DMS53 treated with DMSO at 0.1 percent for 48 hours (cell line): ENCODE data around the gene HECTD2.
"Not testable (repeated sequence)": the region's sequence is repeated elsewhere in the genome, so short reads cannot be mapped to it uniquely, and the experiment has no call there.

Source experiments
- DNase-seq: peaks from one replicate; lab custom pipeline; 2025; ENCODE audit not compliant: unreplicated experiment; lab: John Stamatoyannopoulos, UW

HECTD2 gene

DNA sequence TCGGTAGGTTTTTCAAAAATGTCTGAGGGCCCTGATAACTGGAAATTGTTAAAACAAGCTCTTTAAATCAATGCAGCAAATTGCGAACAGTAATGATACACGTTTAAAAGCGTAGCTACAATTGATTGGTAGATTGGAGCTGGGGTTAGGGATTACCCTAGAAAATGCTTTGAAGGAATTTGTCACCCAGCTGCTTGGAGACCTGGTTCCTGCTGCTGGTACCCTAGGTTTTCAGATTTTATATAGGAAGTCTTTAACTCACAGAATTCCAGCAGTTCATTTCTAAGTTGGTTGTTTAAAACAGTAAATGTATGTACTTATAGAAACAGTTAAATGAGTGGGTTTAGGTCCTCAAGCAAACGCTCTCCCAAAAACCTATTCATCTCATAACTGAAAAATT is 1.5 kb downstream of the HECTD2 start:
- DNase-seq, result no peak

GRCh38 chr10:91412354-91413087 is 2.4 kb downstream of the HECTD2 start:
- no peak for DNase-seq

GRCh38 chr10:91415816-91416215 is 5.7 kb downstream of the HECTD2 start:
- no peak for DNase-seq

DNA sequence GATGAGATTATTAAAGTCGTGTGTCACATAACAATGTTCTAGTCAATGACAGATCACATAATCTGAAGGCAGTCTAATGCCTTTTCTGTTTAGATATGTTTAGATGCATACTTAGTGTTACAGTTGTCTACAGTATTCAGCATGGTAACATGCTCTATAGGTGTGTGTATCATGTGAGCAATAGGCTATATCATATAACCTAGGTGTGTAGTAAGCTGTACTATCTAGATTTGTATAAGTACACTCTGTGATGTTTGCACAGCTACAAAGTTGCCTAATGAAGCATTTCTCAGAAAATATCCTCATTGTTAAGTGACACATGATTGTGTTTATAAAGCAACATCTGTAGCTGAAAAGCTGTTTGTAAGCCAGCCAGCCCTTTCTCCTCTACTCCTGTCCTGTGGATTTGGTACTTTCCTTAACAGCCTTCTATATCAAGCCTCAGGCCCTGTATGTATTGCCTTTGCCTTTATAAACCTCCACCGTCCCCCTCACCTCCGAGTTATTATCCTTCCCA is 6.3 kb downstream of the HECTD2 start:
- peak; percentile 53 for DNase-seq

GRCh38 chr10:91418416-91418815 is 8.3 kb downstream of the HECTD2 start:
- DNase-seq, result no peak

GRCh38 chr10:91420868-91421267 is 10.7 kb downstream of the HECTD2 start:
- DNase-seq, result no peak

DNA sequence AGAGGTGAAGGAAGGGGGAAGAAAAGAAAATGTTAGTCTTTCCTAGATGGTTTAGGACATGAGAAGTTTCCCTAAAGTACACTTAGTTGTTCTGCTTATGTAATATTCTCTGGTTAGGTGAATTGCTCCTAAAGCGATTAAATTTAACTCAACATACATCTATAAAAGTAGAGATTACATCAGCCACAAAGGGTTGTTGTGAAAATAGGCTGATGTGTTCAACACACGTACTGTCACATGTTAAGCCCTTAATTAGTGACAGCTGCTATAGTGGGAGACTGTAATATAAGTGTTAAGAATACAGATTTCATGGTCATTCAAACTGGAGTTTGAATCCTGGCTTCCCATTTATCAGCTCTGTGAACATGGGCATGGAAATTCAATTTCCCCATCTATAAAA is 12.8 kb downstream of the HECTD2 start:
- DNase-seq, result no peak

- no peak for DNase-seq
Measured at GRCh38 chr10:91424016-91424415, 13.9 kb downstream of the HECTD2 start.

GRCh38 chr10:91432175-91432574 is 22.0 kb downstream of the HECTD2 start:
- DNase-seq, result no peak

DNA sequence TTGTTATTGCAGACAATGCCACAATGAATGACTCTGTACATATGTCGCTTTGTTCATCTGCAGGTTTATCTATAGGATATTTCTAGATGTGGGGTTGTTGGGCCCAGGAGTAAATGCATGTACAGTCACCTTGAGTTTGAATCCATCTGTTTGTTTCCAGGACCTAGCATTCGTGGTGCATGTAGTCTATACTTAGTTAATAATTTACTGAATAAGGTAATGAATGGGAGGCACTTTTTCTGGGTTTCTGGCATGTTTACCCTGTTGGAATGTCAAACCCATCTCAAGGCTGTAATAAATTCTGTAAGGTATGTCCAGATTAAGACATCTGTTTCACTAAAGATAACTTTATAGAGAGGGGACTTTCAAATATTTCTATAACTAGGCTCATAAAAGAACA is 23.5 kb downstream of the HECTD2 start:
- DNase-seq, result peak; percentile 63

DNA sequence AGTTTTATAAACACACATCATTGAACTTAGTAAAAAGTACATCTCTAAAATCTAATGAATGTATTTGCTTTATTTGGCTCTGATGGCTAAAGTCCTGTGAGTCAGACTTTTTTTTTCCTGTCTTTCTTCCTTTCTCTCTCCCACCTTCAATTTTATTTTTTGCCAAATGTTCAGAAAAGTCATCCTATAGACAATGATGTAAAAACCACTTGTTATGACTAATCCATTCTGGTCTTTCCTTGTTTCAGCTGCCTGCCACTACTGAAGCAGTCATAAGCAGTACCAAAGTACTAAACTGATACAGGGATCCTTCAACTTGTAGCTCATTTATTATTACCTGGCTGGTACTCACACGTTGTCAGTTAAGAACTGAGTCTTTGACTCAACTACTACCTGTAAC is 23.9 kb downstream of the HECTD2 start:
- DNase-seq, result no peak

- no peak for DNase-seq
Measured at GRCh38 chr10:91435241-91435640, 25.1 kb downstream of the HECTD2 start.

DNA sequence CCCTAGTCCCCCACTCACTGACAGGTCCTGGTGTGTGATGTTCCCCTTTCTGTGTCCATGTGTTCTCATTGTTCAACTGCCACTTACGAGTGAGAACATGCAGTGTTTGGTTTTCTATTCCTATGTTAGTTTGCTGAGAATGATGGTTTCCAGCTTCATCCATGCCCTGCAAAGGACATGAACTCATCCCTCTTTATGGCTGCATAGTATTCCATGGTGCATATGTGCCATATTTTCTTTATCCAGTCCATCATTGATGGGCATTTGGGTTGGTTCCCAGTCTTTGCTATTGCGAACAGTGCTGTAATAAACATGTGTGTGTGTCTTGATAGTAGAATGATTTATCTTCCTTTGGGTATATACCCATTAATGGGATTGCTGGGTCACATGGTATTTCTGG is 28.1 kb downstream of the HECTD2 start:
- not testable (repeated sequence) for DNase-seq

DNA sequence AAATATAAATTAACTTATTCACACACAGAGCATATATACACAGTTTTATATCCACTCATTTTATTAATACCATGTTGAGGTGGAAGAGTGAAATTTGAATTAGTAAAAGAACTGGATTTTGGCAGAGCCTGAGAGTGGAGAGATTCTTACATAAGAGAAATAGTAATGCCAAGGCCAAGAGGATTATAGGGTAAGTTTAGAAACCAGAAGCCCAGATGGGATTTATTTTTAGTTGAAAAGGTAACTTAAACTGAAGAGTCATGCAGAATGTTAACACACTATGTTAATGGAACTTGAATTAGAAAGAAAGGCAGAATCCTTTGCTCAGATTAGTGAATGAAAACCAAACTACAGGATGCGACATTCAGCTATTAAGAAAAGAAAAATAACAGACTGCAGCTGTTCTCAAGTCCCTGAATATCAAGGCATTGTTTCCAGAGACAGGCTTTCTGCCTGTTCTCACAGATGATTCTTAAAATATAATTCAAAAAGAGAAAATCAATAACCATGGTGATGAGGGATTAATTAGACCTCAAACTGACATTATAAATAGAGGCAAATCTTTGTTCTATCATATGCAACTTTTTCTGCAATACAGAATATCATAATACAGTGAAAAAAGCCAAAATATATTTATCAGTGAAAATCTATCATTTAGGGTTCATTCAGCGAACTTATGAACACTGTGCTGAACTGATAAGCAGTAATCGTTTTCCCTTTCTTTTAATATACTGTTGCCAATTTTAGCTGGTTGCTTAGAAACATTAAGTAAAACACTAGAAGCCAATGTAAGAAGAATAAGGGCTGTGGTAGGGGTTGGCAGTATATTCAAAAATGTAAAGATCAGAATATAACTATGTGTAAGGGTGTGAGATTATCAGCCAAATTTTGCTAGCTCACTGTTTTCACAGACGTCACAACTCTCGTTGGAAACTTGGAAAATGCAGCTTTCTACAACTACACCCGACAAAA is 34.4 kb downstream of the HECTD2 start:
- no peak for DNase-seq

DNA sequence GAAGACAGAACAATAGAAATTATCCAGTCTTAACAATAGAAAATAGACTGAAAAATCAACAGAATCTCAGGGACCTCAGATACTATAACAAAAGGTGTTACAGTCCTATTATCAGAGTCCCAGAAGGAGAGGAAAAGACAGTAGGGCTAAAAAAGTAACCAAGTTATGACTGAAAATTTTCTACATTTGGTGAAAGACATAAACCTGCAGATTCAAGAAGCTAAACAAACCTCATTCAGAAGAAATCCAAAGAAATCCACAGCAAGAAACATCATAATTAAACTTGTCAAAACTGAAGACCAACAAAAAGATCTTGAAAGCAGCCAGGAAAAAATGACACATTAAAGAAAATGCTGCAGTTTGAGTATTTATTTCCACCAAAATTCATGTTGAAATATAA is 41.9 kb downstream of the HECTD2 start:
- DNase-seq, result no peak

DNA sequence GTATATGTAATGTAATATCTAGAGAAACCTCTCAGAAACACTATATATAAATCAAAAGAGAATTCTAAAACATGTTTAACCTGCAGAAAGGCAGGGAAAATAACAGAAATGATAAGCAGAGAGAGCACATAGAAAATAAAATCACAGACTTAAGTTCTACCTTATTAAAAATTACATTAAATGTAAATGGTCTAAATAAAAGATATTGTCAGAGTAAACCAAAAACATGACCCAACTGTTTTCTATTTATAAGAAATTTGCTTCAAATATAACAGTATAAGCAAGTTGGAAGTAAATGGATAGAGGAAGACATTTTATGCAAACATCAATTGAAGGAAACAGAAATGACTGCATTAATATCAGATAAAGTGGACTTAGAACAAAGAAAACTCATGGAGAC is 43.4 kb downstream of the HECTD2 start:
- DNase-seq, result no peak

GRCh38 chr10:91455135-91455534 is 45.0 kb downstream of the HECTD2 start:
- DNase-seq, result not testable (repeated sequence)

GRCh38 chr10:91460681-91461080 is 50.5 kb downstream of the HECTD2 start:
- DNase-seq, result no peak

GRCh38 chr10:91462423-91462822 is 52.3 kb downstream of the HECTD2 start:
- DNase-seq, result no peak

- no peak for DNase-seq
Measured at GRCh38 chr10:91464500-91464899, 54.4 kb downstream of the HECTD2 start.

GRCh38 chr10:91465261-91465660 is 55.1 kb downstream of the HECTD2 start:
- no peak for DNase-seq

GRCh38 chr10:91467114-91467513 is 57.0 kb downstream of the HECTD2 start:
- DNase-seq, result no peak
